ENCODE measurements around the gene ITGAE.
"Not testable (repeated sequence)": the region's sequence is repeated elsewhere in the genome, so short reads cannot be mapped to it uniquely, and the experiment has no call there.

ITGAE gene

DNA sequence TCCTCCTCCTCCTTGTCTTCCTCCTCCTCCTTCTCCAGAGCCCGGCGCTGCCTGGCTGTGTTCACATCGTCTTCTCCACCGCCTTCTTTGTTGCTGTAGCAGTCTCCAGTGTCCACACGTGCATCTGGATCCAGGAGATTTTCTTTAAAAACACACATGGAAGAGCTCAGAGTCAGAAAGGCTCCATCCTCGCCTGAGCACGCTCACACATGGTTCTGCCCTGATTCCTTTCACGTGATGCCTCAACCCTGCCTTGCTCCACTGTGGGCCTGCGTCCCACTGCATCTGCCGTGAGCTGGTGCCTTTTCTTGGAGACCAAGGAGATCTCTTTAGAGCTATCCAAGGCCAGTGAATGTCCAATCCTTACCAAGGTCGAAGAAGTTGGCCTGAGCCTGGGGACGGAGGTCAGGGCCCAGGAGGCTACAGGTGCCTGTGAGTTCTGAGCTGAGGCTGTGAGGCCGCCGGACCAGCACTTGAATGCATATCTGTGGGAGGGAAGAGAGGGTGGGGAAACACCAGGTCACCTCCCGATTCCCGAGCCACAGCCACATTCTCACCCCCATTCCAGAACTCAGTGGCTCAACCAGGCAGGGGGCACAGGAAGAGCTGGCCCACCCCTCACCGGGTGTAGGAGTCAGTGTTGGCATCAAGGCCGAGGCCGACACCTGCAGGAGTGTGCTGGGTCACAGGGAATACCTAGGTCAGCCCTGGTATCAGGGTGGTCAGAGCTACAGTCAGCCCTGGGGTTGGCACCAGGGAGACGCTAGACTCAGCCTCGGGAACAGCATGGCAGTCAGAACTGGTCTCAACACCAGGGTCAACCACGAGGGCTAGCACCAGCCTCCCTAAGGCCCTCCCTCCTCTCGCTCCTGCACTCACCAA lies 39.7 kb downstream of the ITGAE start:
- no peak for DNase-seq (ENCODE audit: low read depth)

DNA sequence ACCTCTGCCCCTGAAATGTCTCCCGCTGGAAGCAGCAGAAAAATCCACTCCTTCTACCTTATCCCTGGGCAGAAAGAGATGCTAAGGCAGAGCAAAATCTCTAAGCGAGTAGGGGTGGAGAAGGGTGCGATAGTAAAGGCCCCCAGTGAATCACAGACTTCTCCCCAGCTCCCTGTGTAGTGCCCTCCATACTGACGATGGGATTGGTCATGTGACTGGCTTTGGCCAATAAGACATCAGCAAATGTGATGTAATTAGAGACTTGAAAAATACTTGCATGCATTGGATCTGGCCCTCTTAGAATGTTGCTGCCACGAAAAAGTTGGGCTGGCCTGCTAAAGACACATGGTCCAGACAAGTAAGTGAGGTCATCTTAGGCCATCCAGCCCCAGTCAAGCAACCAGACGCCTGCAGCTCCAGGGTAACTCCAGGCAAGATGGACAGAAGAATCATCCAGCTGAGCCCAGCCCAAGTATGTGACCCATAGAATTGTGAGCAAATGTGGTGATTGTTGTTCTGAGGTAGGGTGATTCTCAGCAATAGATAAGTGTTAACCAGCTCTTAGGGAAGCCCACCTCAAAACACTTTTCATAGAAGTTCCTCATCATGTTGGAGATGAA lies 41.3 kb downstream of the ITGAE start:
- no peak for DNase-seq (ENCODE audit: low read depth)

GRCh38 chr17:3755335-3756030 lies 45.5 kb downstream of the ITGAE start:
- DNase-seq (ENCODE audit: low read depth), result no peak

DNA sequence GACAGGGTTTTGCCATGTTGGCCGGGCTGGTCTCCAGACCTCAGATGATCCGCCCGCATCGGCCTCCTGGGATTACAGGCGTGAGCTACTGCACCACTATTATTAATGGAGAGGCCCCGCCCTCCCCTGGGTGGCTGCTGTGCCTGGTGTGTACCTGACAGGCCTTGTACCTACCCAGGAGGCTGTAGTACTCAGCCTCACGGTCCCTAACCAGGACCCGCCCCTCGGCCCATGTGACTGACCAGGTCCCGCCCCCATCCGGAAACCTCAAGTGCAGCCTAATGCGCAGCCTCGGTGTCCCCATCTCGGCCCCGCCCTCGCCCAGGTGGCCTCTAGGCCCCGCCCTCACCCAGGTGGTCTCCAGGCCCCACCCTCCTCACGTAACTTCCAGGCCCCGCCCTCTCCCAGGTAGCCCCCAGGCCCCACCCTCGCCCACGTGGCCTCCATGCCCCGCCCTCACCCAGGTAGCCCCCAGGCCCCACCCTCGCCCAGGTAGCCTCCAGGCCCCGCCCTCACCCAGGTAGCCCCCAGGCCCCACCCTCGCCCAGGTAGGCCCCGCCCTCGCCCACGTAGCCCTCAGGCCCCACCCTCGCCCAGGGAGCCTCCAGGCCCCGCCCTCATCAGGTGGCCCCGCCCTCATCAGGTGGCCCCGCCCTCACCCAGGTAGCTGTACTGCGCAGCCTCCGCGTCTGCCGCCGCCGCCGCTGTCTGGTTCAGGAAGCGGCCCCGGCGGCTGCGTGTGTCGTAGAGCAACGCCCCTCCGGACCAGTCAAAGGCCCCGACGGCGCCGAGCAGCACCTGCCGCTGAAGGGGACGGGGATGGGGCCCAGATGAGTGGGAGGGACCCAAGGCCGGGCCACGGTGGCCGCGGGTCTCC lies 46.3 kb downstream of the ITGAE start:
- no peak for DNase-seq (ENCODE audit: low read depth)

DNA sequence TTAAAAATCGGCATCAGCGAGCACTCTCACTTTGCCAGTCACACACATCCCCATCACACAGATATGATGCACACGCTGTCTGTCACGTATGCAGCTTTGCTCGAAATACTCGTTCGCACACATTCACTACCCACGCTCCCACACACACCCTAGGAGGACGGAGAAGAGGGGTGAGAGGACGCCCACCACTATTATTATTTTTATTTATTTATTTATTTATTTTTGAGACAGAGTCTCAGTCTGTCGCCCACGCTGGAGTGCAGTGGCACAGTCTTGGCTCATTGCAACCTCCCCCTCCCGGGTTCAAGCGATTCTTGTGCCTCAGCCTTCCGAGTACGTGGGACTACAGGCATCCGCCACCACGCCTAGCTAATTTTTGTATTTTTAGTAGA lies 46.9 kb downstream of the ITGAE start:
- no peak for DNase-seq (ENCODE audit: low read depth)

DNA sequence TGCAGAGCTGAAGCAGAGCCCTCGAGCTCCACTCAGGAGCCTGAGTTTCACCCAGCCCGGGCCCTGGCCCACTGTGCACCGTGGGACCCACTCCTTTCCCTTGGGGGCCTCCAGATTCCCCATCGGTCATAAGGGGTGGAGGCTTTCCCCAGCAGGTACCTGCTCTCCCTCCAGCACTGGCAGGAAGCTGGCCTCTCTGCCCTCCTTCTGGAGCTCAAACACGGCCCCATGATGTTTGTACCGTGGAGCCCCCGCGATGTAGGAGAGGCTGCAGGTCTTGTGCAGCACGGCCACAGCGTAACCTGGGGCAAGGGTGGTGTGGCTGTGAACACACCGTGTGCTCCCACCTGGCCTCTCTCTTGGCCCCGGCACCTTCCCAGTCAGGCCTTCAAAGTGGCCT lies 47.4 kb downstream of the ITGAE start:
- no peak for DNase-seq (ENCODE audit: low read depth)

GRCh38 chr17:3751836-3752235 lies 49.2 kb downstream of the ITGAE start:
- DNase-seq (ENCODE audit: low read depth), result no peak

GRCh38 chr17:3750926-3751325 lies 50.1 kb downstream of the ITGAE start:
- DNase-seq (ENCODE audit: low read depth), result no peak

DNA sequence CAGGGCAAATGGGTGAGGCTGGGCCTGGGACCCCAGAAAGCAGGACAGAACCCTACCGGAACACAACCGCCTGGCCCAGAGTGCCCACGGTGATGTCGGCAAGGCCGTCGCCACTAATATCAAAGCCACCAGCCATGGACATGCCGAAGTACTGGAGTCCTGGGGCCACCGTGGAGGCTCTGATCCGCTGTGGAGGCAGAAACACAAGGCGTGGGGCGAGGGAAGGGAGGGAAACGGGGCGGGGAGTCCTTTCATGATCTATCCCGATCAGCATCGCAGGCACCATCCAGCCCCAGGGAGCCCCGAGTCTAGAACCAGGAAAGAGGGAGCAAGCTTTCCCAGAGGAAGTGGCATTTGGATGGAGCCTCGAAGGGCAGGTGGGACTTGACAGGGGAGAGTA lies 50.7 kb downstream of the ITGAE start:
- DNase-seq (ENCODE audit: low read depth), result no peak

DNA sequence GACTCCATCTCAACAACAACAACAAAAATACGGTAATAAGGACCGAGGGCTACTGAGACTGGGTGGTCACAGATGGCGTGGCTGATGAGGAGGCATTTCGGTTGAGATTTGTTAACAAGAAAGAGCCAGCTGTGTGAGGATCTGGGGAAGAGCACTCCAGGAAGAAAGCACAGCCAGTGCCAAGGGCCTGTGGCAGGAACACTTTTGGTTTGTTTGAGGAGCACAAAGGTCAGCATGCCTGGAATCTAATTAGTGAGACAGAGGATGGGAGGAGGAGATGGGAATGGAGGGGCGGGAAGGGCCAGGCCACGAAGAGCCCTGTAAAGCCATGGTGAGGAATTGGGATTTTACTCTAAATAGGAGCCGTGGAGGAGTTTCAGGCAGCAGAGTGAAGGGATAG lies 52.4 kb downstream of the ITGAE start:
- no peak for DNase-seq (ENCODE audit: low read depth)

GRCh38 chr17:3747805-3748204 lies 53.2 kb downstream of the ITGAE start:
- DNase-seq (ENCODE audit: low read depth), result no peak

GRCh38 chr17:3745071-3745470 lies 55.9 kb downstream of the ITGAE start:
- no peak for DNase-seq (ENCODE audit: low read depth)

DNA sequence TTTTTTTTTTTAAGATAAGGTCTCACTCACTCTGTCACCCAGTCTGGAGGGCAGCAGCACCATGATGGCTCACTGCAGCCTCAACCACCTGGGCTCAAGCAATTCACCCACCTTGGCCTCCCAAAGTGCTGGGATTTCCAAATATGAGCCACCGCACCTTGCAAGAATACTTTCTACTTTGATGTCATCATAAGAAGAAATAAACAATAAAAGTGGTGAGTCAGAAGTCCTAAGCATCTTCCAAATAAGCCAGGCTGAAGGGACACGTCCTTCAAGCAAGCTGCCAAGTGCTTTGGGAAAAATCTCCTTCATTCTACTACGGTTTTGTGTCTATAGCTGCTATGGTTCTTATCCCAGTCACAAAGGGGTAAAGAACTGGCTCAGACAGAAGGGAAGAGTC lies 57.0 kb downstream of the ITGAE start:
- no peak for DNase-seq (ENCODE audit: low read depth)

GRCh38 chr17:3740611-3741073 lies 60.3 kb downstream of the ITGAE start:
- no peak for DNase-seq (ENCODE audit: low read depth)

DNA sequence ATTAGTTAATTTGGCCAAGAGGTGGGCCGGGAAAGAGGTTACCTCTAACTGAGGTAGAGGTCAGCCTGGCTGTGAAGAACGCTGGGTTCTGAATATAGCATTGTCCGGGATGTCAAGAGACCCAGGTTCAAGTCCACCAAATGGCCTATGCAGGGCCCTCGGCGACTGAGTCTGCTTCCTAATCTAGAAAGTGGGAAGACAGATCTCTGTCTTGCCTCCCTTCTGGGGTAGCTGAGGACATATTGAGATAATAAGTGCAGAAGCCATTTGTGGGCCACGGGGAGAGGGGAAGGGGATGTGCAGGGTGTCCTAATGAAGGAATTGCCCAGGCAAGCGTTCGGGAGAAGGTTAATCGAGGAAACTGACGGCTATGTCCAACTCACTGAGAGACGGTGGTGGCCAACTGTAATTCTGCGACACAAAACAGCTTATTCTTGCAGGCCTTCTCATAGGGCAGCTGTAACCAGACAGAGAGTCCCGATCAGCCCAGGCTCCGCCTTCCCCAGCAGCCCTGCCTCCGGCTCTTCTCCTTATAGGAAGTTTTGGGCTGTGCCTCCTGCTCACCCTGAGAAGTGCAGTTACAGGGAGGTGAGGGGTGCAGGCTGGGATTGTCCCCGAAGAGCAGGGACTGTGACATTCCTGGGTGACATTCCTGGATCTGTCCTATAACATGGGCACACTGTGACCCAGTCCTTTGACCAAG lies 61.4 kb downstream of the ITGAE start:
- DNase-seq (ENCODE audit: low read depth), result no peak

DNA sequence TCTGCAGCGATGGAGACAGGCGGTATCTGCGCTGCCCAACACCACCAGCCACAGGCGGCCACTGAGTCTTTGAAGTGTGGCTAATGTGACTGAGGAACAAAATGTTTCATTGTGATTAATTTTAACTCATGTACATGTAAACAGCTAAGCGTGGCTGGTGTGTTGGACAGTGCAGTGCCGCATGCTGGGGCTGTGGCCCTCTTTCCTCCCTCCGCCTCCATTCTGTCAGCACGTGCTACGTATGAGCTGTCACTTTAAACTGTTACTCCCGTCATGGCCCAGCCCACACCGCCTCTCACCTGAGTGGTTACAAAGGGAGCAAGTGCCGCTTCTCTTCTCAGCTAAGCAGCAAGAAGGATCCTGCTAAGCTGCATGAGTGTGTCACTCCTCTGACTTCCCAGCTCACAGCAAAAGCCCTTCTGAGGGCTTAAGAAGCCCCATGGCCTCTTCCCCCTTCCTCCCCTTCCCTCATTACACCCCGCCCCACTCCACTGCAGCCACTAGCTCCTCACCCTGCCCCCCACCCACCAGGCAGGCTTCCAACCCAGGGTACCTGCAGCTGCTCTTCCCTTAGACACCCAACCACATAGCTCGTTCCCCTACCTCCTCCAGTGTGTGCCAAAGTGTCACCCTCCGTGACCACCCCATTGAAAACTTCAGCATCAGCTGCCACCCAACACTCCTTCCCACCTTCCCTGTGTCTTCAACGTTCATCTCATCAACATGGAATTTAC lies 62.3 kb downstream of the ITGAE start:
- no peak for DNase-seq (ENCODE audit: low read depth)

GRCh38 chr17:3735515-3735914 lies 65.5 kb downstream of the ITGAE start:
- DNase-seq (ENCODE audit: low read depth), result no peak

- DNase-seq (ENCODE audit: low read depth), result not testable (repeated sequence)
Observed at GRCh38 chr17:3734911-3735276, 66.1 kb downstream of the ITGAE start.

DNA sequence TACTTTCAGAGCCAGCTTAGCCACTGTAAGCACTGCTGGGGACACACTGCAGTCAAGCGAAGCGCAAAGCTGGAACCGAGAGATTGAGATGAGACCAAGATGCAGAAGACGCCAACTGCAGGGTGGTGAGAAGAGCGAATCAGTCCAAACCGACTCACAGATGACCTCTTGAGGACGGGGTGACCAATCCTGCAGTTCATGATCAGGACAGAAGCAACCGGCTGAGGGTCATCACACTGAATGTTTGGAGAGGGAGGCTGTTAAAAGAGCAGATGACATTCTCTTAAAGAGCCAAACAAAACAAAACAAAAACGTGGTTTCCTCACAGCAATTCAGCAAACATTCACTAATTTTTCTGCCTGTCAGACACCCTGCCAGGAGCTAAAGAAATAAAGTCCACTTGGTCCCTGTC lies 68.8 kb downstream of the ITGAE start:
- no peak for DNase-seq (ENCODE audit: low read depth)

- no peak for DNase-seq (ENCODE audit: low read depth)
Observed at GRCh38 chr17:3730881-3731429, 70.0 kb downstream of the ITGAE start.
